GM12865 (cell line): ENCODE results near the gene SCIN.

ENCODE experiments used
- DNase-seq: peaks from one replicate; pipeline ENCODE4 v3.0.0; 2010; ENCODE audit warnings: low read depth
- H3K4me3 ChIP-seq: 2 replicates; pipeline ENCODE4 v1.5.1; 2011; ENCODE audit warnings: mild to moderate bottlenecking, low read depth, low read length, control low read depth
- CTCF ChIP-seq: IDR thresholded peaks from 2 replicates; pipeline ENCODE4 v1.5.1; 2011; ENCODE audit warnings: low read length, control low read depth, low read depth, inconsistent platforms; ENCODE audit not compliant: insufficient read depth; ENCODE audit errors: missing control alignments

The SCIN gene

GRCh38 chr7:12647364-12648219, 77.1 kb downstream of the SCIN start:
- no peak overlapping the region for H3K4me3 ChIP-seq
- TF ChIP-seq CTCF, result no peak
- DNase-seq, result no peak

- TF ChIP-seq CTCF, result no peak
- H3K4me3 ChIP-seq, result no peak overlapping the region
- no peak for DNase-seq
Measured at GRCh38 chr7:12648704-12649261, 78.3 kb downstream of the SCIN start.

GRCh38 chr7:12649348-12649747, 78.8 kb downstream of the SCIN start:
- no peak overlapping the region for H3K4me3 ChIP-seq
- TF ChIP-seq CTCF, result no peak
- DNase-seq, result no peak

- no peak for TF ChIP-seq CTCF
- DNase-seq, result no peak
- no peak overlapping the region for H3K4me3 ChIP-seq
Measured at GRCh38 chr7:12650080-12650479, 79.6 kb downstream of the SCIN start.

- DNase-seq, result no peak
Measured at GRCh38 chr7:12653110-12653509, 82.6 kb downstream of the SCIN start.

GRCh38 chr7:12653518-12653917, 83.0 kb downstream of the SCIN start:
- no peak for TF ChIP-seq CTCF
- H3K4me3 ChIP-seq, result no peak overlapping the region
- no peak for DNase-seq

More at GRCh38 chr7:12653110-12653509, 82.6 kb downstream of the SCIN start:
- no peak for TF ChIP-seq CTCF
- no peak overlapping the region for H3K4me3 ChIP-seq
